ENCODE results near the gene UGT3A2. TPM values are rescaled to one million over a fixed set of nuclear protein-coding genes. Genes with fewer than 3 reads are reported as not detected.
A peak's percentile ranks its signal among the peaks of the same experiment; 100 is the strongest.

Gene UGT3A2, protein sequence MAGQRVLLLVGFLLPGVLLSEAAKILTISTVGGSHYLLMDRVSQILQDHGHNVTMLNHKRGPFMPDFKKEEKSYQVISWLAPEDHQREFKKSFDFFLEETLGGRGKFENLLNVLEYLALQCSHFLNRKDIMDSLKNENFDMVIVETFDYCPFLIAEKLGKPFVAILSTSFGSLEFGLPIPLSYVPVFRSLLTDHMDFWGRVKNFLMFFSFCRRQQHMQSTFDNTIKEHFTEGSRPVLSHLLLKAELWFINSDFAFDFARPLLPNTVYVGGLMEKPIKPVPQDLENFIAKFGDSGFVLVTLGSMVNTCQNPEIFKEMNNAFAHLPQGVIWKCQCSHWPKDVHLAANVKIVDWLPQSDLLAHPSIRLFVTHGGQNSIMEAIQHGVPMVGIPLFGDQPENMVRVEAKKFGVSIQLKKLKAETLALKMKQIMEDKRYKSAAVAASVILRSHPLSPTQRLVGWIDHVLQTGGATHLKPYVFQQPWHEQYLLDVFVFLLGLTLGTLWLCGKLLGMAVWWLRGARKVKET
- not detected for total RNA-seq

GRCh38 chr5:36066540-36067210, at the start of gene UGT3A2:
Gene UGT3A2 (minus strand): TSS chr5:36066882. CDS start chr5:36066789, 93 bp downstream.
- CTCF ChIA-PET = interaction anchor here (1.3 to 2.1 kb wide), 2 partner anchors 13 kb away, joined by 4 to 11 read pairs; no protein-coding TSS in a partner anchor
- POLR2A ChIA-PET = no interaction called here
- DNase-seq = no peak
- H3K4me3 Mint-ChIP-seq = no peak within 1 kb of the TSS
- peaks cover 8% of the 10 kb centered on the region for H3K4me1 Mint-ChIP-seq (ENCODE audit: low read depth)
- no peaks in the 10 kb centered on the region for H3K36me3 Mint-ChIP-seq
- H3K27ac Mint-ChIP-seq = no peak within 1 kb of the TSS
- H3K9me3 Mint-ChIP-seq = no peaks in the 10 kb centered on the region
- intact Hi-C loops (cut with micrococcal nuclease) = no loop called here
- H3K27me3 Mint-ChIP-seq = peaks cover 22% of the 10 kb centered on the region

GRCh38 chr5:36111238-36111637, 44.6 kb upstream of the UGT3A2 start:
- Mint-ChIP-seq H3K4me3 (no peak overlapping the region), H3K9me3 (no peaks in the 10 kb centered on the region), H3K27me3 (no peaks in the 10 kb centered on the region), H3K4me1 (ENCODE audit: low read depth) (no peaks in the 10 kb centered on the region), H3K36me3 (peaks cover 18% of the 10 kb centered on the region), H3K27ac (no peak overlapping the region)
- DNase-seq = no peak
- intact Hi-C loops (cut with micrococcal nuclease) = no loop called here
- CTCF ChIA-PET = no interaction called here
- POLR2A ChIA-PET = no interaction called here

GRCh38 chr5:36108758-36109460, 42.2 kb upstream of the UGT3A2 start:
- H3K27me3 Mint-ChIP-seq = no peaks in the 10 kb centered on the region
- ChIA-PET POLR2A (no interaction called here), CTCF (no interaction called here)
- DNase-seq = no peak
- H3K4me1 Mint-ChIP-seq (ENCODE audit: low read depth) = no peaks in the 10 kb centered on the region
- H3K4me3 Mint-ChIP-seq = no peak overlapping the region
- H3K9me3 Mint-ChIP-seq = no peaks in the 10 kb centered on the region
- no peak overlapping the region for H3K27ac Mint-ChIP-seq
- peaks cover 25% of the 10 kb centered on the region for H3K36me3 Mint-ChIP-seq
- intact Hi-C loops (cut with micrococcal nuclease) = no loop called here

GRCh38 chr5:36105819-36106218, 39.1 kb upstream of the UGT3A2 start:
- intact Hi-C loops (cut with micrococcal nuclease) = no loop called here
- no peak for DNase-seq
- no peaks in the 10 kb centered on the region for H3K27me3 Mint-ChIP-seq
- H3K36me3 Mint-ChIP-seq = peaks cover 25% of the 10 kb centered on the region
- no peaks in the 10 kb centered on the region for H3K9me3 Mint-ChIP-seq
- ChIA-PET CTCF (interaction anchor here (0.6 kb wide), 1 partner anchor 27 kb away, joined by 3 read pairs; no protein-coding TSS in a partner anchor), POLR2A (no interaction called here)
- H3K4me3 Mint-ChIP-seq = no peak overlapping the region
- no peaks in the 10 kb centered on the region for H3K4me1 Mint-ChIP-seq (ENCODE audit: low read depth)
- no peak overlapping the region for H3K27ac Mint-ChIP-seq

DNA sequence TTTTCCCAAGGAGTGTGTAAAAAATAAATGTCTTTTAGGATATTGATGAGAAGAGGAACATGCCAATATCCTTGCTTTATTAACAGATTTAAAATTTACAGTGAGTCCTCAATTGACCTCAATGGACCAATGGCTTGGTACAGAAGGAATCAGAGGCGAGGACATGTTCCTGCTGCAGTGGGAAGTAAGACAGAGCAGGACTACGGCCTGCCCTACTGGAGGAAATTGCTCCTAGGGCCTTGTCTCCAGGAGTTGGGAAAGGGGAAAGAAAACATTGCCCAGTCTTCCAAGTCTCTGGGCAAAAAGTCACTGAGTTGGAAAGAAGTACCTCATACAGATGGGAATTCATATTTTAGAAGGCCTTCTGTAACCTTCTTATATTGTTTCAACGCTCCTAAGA, 33.1 kb upstream of the UGT3A2 start:
- ChIA-PET POLR2A (no interaction called here), CTCF (no interaction called here)
- H3K36me3 Mint-ChIP-seq = peaks cover 6% of the 10 kb centered on the region
- no peak overlapping the region for H3K4me3 Mint-ChIP-seq
- H3K27ac Mint-ChIP-seq = no peak overlapping the region
- H3K27me3 Mint-ChIP-seq = no peaks in the 10 kb centered on the region
- H3K9me3 Mint-ChIP-seq = no peaks in the 10 kb centered on the region
- intact Hi-C loops (cut with micrococcal nuclease) = no loop called here
- no peaks in the 10 kb centered on the region for H3K4me1 Mint-ChIP-seq (ENCODE audit: low read depth)
- DNase-seq = no peak

DNA sequence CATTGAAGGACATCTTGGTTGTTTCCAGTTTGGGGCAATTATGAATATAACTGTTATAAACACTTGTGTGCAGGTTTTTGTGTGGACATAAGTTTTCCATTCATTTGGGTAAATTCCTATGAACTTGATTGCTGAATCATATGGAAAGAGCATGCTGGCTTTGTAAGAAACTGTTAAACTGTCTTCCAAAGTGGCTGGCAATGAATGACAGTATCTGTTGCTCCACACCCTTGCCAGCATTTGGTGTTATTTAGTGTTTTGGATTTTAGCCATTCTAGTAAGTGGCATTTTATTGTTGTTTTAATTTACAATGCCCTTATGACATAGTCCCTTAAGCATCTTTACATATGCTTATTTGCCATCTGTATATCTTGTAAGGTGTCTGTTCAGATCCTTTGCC, 29.8 kb upstream of the UGT3A2 start:
- H3K9me3 Mint-ChIP-seq = peaks cover 3% of the 10 kb centered on the region
- CTCF ChIA-PET = no interaction called here
- peaks cover 3% of the 10 kb centered on the region for H3K36me3 Mint-ChIP-seq
- H3K4me1 Mint-ChIP-seq (ENCODE audit: low read depth) = no peaks in the 10 kb centered on the region
- intact Hi-C loops (cut with micrococcal nuclease) = no loop called here
- H3K27ac Mint-ChIP-seq = no peak overlapping the region
- H3K27me3 Mint-ChIP-seq = no peaks in the 10 kb centered on the region
- DNase-seq = no peak
- POLR2A ChIA-PET = no interaction called here
- H3K4me3 Mint-ChIP-seq = no peak overlapping the region

- CTCF ChIA-PET = interaction anchor here (0.6 to 1.5 kb wide), 3 partner anchors 8 to 53 kb away, joined by 3 to 9 read pairs (median 5); no protein-coding TSS in a partner anchor
- POLR2A ChIA-PET = interaction anchor here (0.6 to 1.0 kb wide), 2 partner anchors 12 to 92 kb away, joined by 3 read pairs; no protein-coding TSS in a partner anchor
- Mint-ChIP-seq H3K27ac (no peak overlapping the region), H3K27me3 (peaks cover 3% of the 10 kb centered on the region), H3K4me3 (no peak overlapping the region), H3K36me3 (no peaks in the 10 kb centered on the region), H3K4me1 (ENCODE audit: low read depth) (no peaks in the 10 kb centered on the region), H3K9me3 (peaks cover 10% of the 10 kb centered on the region)
- peak; percentile 26 for DNase-seq
- intact Hi-C loops (cut with micrococcal nuclease) = no loop called here
Observed at GRCh38 chr5:36089989-36090388, 23.3 kb upstream of the UGT3A2 start.

GRCh38 chr5:36079200-36079781, 12.6 kb upstream of the UGT3A2 start:
- ChIA-PET POLR2A (no interaction called here), CTCF (interaction anchor here (0.6 to 2.4 kb wide), 51 partner anchors 9 to 619 kb away, joined by 3 to 25 read pairs (median 4); partner anchors contain the start of genes LMBRD2, RANBP3L, SKP2 and UGT3A2)
- Mint-ChIP-seq H3K27me3 (peaks cover 26% of the 10 kb centered on the region), H3K9me3 (no peaks in the 10 kb centered on the region), H3K36me3 (no peaks in the 10 kb centered on the region), H3K4me3 (no peak overlapping the region), H3K27ac (no peak overlapping the region), H3K4me1 (ENCODE audit: low read depth) (peaks cover 3% of the 10 kb centered on the region)
- no peak for DNase-seq
- intact Hi-C loops (cut with micrococcal nuclease) = loop anchor here (1.0 to 10.0 kb wide), 5 partner anchors 72 to 613 kb away; partner anchors contain the start of genes LMBRD2 and NADK2

DNA sequence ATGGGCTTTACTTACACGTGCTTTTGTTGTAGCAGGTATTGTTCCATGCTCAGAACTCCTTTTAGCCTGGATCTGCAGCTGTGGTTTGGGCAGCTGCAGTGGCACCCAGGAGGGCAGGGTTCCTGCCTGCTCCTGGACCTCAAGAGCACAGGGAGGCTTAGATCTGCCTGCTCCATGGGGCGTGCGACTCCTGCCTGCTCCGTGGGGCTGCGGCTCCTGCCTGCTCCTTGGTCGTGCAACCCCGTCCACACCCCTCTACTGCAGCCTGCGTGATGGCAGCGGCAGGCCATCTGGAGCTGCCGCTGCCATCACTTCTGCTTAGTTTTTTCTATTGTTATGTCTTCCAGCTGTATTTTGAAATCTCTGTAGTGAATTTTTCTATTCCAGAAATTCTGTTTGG, 11.7 kb upstream of the UGT3A2 start:
- DNase-seq = no peak
- H3K4me3 Mint-ChIP-seq = no peak overlapping the region
- no peaks in the 10 kb centered on the region for H3K9me3 Mint-ChIP-seq
- intact Hi-C loops (cut with micrococcal nuclease) = loop anchor here (2.0 to 10.0 kb wide), 3 partner anchors 72 to 614 kb away; partner anchors contain the start of genes LMBRD2 and NADK2
- no peaks in the 10 kb centered on the region for H3K36me3 Mint-ChIP-seq
- H3K27me3 Mint-ChIP-seq = peaks cover 17% of the 10 kb centered on the region
- CTCF ChIA-PET = interaction anchor here (0.6 to 2.4 kb wide), 46 partner anchors 9 to 620 kb away, joined by 3 to 25 read pairs (median 4); partner anchors contain the start of genes LMBRD2, RANBP3L and SKP2
- H3K4me1 Mint-ChIP-seq (ENCODE audit: low read depth) = peaks cover 3% of the 10 kb centered on the region
- POLR2A ChIA-PET = no interaction called here
- H3K27ac Mint-ChIP-seq = no peak overlapping the region

GRCh38 chr5:36073595-36074216, 7.0 kb upstream of the UGT3A2 start:
- peaks cover 4% of the 10 kb centered on the region for H3K4me1 Mint-ChIP-seq (ENCODE audit: low read depth)
- no peak for DNase-seq
- no peaks in the 10 kb centered on the region for H3K9me3 Mint-ChIP-seq
- H3K36me3 Mint-ChIP-seq = no peaks in the 10 kb centered on the region
- intact Hi-C loops (cut with micrococcal nuclease) = loop anchor here (10.0 kb wide), 1 partner anchor 171 kb away; the partner anchor contains the start of gene NADK2
- POLR2A ChIA-PET = no interaction called here
- no peak overlapping the region for H3K4me3 Mint-ChIP-seq
- CTCF ChIA-PET = no interaction called here
- no peak overlapping the region for H3K27ac Mint-ChIP-seq
- H3K27me3 Mint-ChIP-seq = peaks cover 5% of the 10 kb centered on the region
